Ovary (tissue), 10 donors: ENCODE results near the gene CRTC2. TPM values are rescaled to one million over a fixed set of nuclear protein-coding genes. Genes with fewer than 3 reads are reported as not detected.
"Not testable (repeated sequence)": the region's sequence is repeated elsewhere in the genome, so short reads cannot be mapped to it uniquely, and the experiment has no call there.

Source experiments
- DNase-seq, 5 donors: peaks; one replicate each; pipeline ENCODE4 v3.0.0-alpha.2; 2019 to 2020
- H3K27ac ChIP-seq, 2 donors: fragments of 200-600 bp; one replicate each; pipeline versions ENCODE4 v1.5.1 to v1.8.0; 2019 to 2022
- H3K27me3 ChIP-seq: fragments of 200-600 bp; one replicate; pipeline ENCODE4 v1.8.0; 2022
- H3K36me3 ChIP-seq: fragments of 200-600 bp; sonication (generic); one replicate; pipeline ENCODE4 v1.5.1; 2019
- H3K4me1 ChIP-seq: one replicate; pipeline ENCODE4 v1.8.1; 2013; ENCODE audit warnings: mild to moderate bottlenecking, moderate library complexity; ENCODE audit not compliant: insufficient read depth
- H3K4me3 ChIP-seq: fragments of 200-600 bp; sonication (generic); one replicate; pipeline ENCODE4 v1.5.1; 2017
- H3K9me3 ChIP-seq, 2 donors: fragments of 200-600 bp in 1 of 2; sonication (generic) in 1 of 2; one replicate each; pipeline versions ENCODE4 v1.5.1 to v1.8.1; 2013 to 2019; ENCODE audit warnings: mild to moderate bottlenecking in 1 of 2, moderate library complexity in 1 of 2
- CTCF ChIP-seq, 3 donors: fragments of 450-650 bp in 2 of 3; fragments of 200-600 bp in 1 of 3; IDR thresholded peaks; one replicate each; pipeline versions ENCODE4 v1.5.1 to v1.8.0; 2016 to 2022; ENCODE audit warnings: antibody characterized with exemption in 3 of 3, mild to moderate bottlenecking in 1 of 3
- EP300 ChIP-seq: sonication (generic); formaldehyde crosslinking; IDR thresholded peaks from one replicate; pipeline ENCODE4 v1.6.1; 2017; ENCODE audit warnings: antibody characterized with exemption
- POLR2A ChIP-seq: fragments of 450-650 bp; IDR thresholded peaks from one replicate; pipeline ENCODE4 v1.6.1; 2017; ENCODE audit warnings: antibody characterized with exemption, mild to moderate bottlenecking, moderate library complexity
- WGBS, 3 donors: extraction: QIAGEN DNeasy Blood & Tissue Kit in 1 of 3; methylation state at CpG; one replicate each; pipeline versions ENCODE4 v1.1.5 to v1.1.7; 2013 to 2017; 5-methylcytosine and 5-hydroxymethylcytosine counted together
- intact Hi-C, 4 donors: fragments of 100-400 bp; cut with DNase I; formaldehyde crosslinking; loops; one replicate each; pipeline versions ENCODE4 v1.11.0 to v1.15.1; 2022 to 2023
- long read RNA-seq, 3 donors: library from polyadenylated mRNA in 2 of 3; unstranded in 2 of 3; transcript quantifications; one replicate each; pipeline ENCODE4 v2.0.0 and lab custom pipeline, GENCODE V29; 2021 to 2026
- polyA plus RNA-seq, 2 donors: library from polyadenylated mRNA; stranded (reverse); fragments of 200-250 nt in 1 of 2; fragments of 350-450 nt in 1 of 2; fragmentation: Illumina TruSeq in 1 of 2; extraction: RNeasy Lipid Tissue Mini Kit (QIAGEN cat#74804) in 1 of 2; gene quantifications; one replicate each; pipeline ENCODE4 v1.2.3, GENCODE V29; 2013 to 2014
- total RNA-seq, 7 donors: library from RNA; depleted of rRNA in 2 of 7; stranded (reverse); fragments of >200 nt in 2 of 7; fragmentation: NEBNext Ultra II Directional in 3 of 7; extraction: Animal tissue kit (Norgen Biotek cat#: 25700) in 3 of 7; gene quantifications; one replicate each; pipeline versions ENCODE4 v1.1.0 to v1.2.4, GENCODE V29; 2016 to 2023
- donor health status: DM: no; HTN: no; CAD: no; lungs with moderate emphysema.
- donor health status: DM: no; HTN: no; CAD: no.
- donor health status: Bipolar disorder and iron deficiency.
- donor health status: DM: yes; HTN: yes; CAD: no.
- donor health status: DM: no; HTN: no; CAD: no.
- donor health status: DM: yes; HTN: yes; CAD: no.

CRTC2 gene
- total RNA-seq (10 to 100 TPM; 19.2 to 52.5 (median 37.9) TPM), polyA plus RNA-seq (10 to 100 TPM; 20.3 to 44.6 TPM)
- long read RNA-seq, donor 1, partial matches to known transcripts, result 27 of 29 reads
- long read RNA-seq, donor 1, other reads (novel, unspliced or antisense), result 2 of 29 reads
- long read RNA-seq, donor 2, transcript CRTC2-203 (14 exons, 2,644 nt), result major isoform, 7 of 16 reads
- long read RNA-seq, donor 2, partial matches to known transcripts, result 9 of 16 reads
- long read RNA-seq, donor 2, other reads (novel, unspliced or antisense), result 0 of 16 reads
- long read RNA-seq, donor 3, transcript CRTC2-203 (14 exons, 2,644 nt), result major isoform, 19 of 71 reads
- long read RNA-seq, donor 3, partial matches to known transcripts, result 40 of 71 reads
- long read RNA-seq, donor 3, other reads (novel, unspliced or antisense), result 12 of 71 reads

- peak; percentile 60 for TF ChIP-seq POLR2A
- peak in 1 of 3 donors; percentile 11 for TF ChIP-seq CTCF (IDR thresholded peaks at IDR 0.05)
- TF ChIP-seq EP300, result no peak
- H3K36me3 ChIP-seq, result no peaks in the 10 kb centered on the region
- H3K4me1 ChIP-seq, result peaks cover 31% of the 10 kb centered on the region
- peak within 1 kb of the TSS; percentile 71 to 79 for H3K27ac ChIP-seq
- peak within 1 kb of the TSS; percentile 72 for H3K4me3 ChIP-seq
- no peaks in the 10 kb centered on the region for H3K9me3 ChIP-seq
- peak; percentile 98 to 99 (median 99) for DNase-seq
- no peaks in the 10 kb centered on the region for H3K27me3 ChIP-seq
- intact Hi-C loops, result loop anchor here in 1 of 4 donors (10.0 kb wide), 1 partner anchor 164 kb away; no protein-coding TSS in a partner anchor
- WGBS, 3 donors, result 0 to 1% (median 0%) methylated on average over 72 to 74 of the region's 75 CpGs
These were observed at the start of gene CRTC2 for GRCh38 chr1:153958111-153958960. Gene CRTC2 (minus strand): TSS chr1:153958612. CDS start chr1:153958497, 115 bp downstream.

- no peaks in the 10 kb centered on the region for H3K4me1 ChIP-seq
- intact Hi-C loops, result no loop called here
- no peak overlapping the region for H3K27ac ChIP-seq
- TF ChIP-seq EP300 (no peak), CTCF (IDR thresholded peaks at IDR 0.05) (no peak), POLR2A (no peak)
- no peaks in the 10 kb centered on the region for H3K36me3 ChIP-seq
- H3K9me3 ChIP-seq, result no peaks in the 10 kb centered on the region
- H3K27me3 ChIP-seq, result no peaks in the 10 kb centered on the region
- no peak for DNase-seq
- H3K4me3 ChIP-seq, result no peak overlapping the region
- 84 to 94% (median 90%) methylated on average over 3 of the region's 3 CpGs for WGBS, 3 donors
These were observed 47.7 kb upstream of the CRTC2 start for GRCh38 chr1:154006136-154006535.

GRCh38 chr1:154000420-154000819 lies 42.0 kb upstream of the CRTC2 start:
- no peaks in the 10 kb centered on the region for H3K27me3 ChIP-seq
- intact Hi-C loops, result no loop called here
- no peak for DNase-seq
- no peak for TF ChIP-seq POLR2A
- TF ChIP-seq CTCF (IDR thresholded peaks at IDR 0.05), result no peak
- TF ChIP-seq EP300, result no peak
- no peak overlapping the region for H3K4me3 ChIP-seq
- H3K4me1 ChIP-seq, result peaks cover 3% of the 10 kb centered on the region
- no peaks in the 10 kb centered on the region for H3K36me3 ChIP-seq
- 74 to 80% (median 74%) methylated on average over 4 of the region's 4 CpGs for WGBS, 3 donors
- no peaks in the 10 kb centered on the region for H3K9me3 ChIP-seq
- H3K27ac ChIP-seq, result no peak overlapping the region

- H3K27me3 ChIP-seq, intact Hi-C loops, H3K9me3 ChIP-seq, H3K27ac ChIP-seq, DNase-seq, H3K36me3 ChIP-seq, H3K4me3 ChIP-seq, H3K4me1 ChIP-seq: not testable (repeated sequence)
- WGBS, 3 donors, result 92 to 94% (median 94%) methylated on average over 10 of the region's 10 CpGs
These were observed 38.5 kb upstream of the CRTC2 start for GRCh38 chr1:153996882-153997281.
